Effector CD4-positive, alpha-beta T cell (primary cell): Measurements from ENCODE around the gene SPINK8. TPM values are rescaled to one million over a fixed set of nuclear protein-coding genes. Genes with fewer than 3 reads are reported as not detected.
"Not testable (repeated sequence)": the region's sequence is repeated elsewhere in the genome, so short reads cannot be mapped to it uniquely, and the experiment has no call there.

Experiments used
- DNase-seq: peaks from one replicate; pipeline ENCODE4 v3.0.0-alpha.2; 2020
- total RNA-seq: gene quantifications from one replicate; lab custom pipeline; 2026; lab: John Stamatoyannopoulos, UW

The SPINK8 gene
- total RNA-seq: not detected

DNA sequence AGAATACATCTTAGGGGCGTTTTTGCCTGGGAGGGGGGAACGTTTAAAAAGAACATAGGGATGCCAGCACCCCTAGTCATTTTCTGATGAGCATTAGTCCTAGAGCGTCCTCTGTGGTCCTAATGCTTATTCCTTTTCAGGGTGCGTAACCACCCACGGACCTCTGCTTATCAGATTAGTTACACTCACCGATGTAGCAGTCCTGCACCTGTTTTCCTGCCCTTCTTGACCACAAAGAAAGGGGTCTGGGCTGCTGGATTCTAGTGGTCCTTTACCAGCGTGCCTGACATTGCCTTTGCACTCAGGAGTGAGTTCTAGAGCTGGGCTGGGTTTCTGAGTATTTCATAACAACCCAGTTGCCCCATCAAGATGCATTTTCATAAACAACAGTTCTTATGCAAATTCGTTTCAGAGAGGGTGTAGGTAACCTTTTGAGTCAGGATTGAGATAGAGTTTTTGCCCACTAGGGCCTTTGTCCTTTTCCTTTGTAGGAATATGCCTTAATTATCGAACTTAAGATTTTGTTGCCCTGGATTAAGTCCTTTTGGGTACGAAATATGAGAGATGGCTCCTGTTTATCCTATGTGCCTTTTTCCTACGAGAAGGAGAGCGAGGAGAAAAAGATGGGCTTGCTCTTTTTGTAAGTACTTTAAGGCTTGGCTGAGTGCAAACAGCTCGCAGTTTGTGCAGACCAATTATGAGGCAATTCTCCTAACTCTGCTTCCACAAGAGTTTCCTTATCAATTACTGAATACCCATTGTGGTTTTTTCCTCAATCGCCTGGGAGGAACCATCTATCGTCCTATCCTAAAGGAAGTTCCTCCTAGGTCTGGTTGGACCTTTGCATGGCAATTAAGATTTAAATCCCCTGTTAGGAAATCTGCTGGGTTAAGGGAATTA, at the start of gene SPINK8:
Gene SPINK8, minus strand, starts transcription at position 316 of the 900 bp plus-strand sequence. CDS start 5,320 bp downstream, outside the sequence.
- DNase-seq: not testable (repeated sequence)

DNA sequence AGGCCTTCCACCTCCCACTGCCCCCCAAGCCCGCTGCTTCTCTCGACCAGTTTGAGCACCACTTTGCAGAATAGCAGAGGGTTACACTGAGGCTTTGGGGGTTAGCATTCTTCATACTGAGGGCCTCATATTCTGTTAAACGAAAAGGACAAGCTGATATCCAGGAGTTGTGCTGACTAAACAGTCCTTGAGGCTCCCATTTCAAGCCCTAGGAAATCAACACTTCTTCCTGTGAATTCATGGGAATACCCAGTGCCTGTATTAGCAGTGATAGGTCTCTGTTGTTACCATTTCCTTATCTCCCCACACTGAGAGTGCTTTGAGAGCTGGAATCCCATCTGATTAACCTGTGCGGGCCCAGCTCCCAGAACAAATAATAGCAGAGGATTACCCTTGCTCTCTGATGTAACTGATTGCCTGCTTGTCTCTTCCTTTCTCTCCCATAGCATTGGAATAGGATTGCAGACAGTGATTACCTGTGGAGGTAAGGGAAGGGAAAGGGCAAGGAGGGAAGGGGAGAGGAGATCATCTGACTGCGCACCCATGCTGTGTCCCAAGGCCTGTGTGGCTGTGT, 39.5 kb upstream of the SPINK8 start:
- no peak for DNase-seq

DNA sequence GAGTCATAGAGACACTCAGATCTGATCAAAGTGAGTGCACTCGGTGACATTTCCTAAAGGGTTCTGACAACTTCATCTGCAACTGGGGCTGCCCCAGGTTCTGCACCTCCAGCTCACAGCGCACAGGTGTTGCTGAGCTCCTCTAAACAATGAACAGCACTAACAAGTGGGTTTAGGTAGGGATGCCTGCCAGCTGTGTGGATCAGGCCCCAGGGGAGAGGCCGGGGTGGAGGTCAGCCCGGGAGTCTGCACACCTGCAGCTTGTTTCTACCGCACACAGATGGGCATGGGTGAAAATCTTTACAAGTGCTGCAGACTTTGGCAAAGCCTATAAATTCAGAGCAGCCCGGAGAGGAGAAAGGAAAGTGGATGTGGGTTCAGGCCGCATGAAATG, 38.9 kb upstream of the SPINK8 start:
- no peak for DNase-seq

DNA sequence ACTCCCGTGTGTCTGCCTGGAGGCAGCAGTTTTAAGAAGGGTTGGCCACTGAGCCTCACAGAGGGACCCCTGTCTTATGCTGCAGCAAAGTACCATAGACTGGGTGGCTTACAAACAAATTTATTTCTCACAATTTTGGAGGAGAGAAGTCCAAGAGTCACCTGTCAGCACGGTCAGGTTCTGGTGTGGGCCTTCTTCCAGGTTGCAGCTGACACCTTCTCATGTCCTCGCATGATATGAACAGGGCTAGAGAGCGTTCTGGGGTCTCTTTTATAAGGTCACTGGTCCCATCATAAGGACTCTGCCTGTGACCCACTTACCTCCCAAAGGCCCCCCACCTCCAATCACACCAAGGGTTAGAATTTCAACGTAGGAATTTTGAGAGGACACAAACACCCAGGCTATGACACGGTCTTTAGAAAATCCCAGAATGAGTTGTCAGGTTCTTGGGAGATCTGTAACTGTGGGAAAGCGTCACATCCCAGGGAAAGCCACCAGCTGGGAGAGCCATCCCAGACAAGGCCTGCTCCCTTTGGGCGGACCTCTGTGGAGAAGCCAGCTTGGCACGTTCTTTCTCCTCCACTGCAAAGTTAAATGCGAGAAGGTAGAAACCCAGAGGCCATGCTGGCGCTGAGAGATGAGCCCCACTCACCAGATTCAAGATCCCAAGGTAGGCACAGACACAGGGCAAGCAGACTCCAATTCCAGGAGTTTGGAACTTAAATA, 38.4 kb upstream of the SPINK8 start, which contains the start of gene FBXW12:
Gene FBXW12, plus strand, starts transcription at position 569 of the 726 bp plus-strand sequence. CDS start 549 bp downstream, outside the sequence.
- DNase-seq: no peak

DNA sequence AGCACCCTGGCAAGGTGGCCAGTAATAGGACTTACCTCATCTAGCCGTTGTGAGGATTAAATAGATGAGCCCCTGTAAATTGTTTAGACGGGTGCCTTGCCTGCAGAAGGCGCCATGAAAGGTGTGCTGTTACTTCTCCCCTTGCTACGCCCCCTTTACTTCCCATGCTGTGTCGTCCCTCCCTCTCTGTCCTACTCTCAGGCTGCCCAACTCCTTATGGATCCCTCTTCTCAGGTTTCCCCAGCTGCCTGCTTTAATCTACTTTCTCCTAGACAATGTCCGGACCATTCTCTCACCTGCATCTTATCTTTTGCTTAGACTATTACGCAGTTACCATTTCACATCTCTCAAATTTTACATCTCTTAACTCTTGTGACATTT, 36.9 kb upstream of the SPINK8 start:
- no peak for DNase-seq

DNA sequence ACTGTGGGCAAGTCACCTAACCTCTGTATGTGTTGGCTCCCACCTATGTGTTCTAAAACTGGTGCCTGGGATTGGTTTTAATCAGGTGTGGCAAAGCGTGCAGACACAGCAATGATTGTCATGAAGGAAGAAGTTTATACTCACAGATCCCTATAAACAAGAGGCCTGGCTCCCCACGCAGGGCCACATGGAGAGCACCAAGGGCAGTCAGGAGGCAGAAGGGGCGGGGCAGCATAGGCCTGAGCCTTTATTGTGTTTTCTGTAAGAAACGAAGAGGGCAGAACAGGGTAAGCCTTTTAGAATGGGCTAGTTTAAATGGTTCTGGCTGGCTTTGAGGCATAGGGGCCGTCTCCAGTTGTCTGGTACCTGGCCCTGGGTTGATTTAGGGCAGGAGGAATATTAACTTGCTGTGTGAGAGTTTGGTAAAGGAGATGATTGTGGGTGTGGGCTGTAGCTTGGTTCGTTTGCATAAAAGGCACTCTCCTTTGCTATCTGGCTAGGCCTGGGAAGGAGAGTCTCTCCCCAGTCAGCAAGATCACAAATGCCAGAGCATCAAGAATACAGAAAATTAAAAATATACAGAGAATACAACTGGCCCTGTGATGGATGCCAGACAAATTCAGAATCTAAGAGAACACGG, 36.4 kb upstream of the SPINK8 start:
- DNase-seq: no peak

DNA sequence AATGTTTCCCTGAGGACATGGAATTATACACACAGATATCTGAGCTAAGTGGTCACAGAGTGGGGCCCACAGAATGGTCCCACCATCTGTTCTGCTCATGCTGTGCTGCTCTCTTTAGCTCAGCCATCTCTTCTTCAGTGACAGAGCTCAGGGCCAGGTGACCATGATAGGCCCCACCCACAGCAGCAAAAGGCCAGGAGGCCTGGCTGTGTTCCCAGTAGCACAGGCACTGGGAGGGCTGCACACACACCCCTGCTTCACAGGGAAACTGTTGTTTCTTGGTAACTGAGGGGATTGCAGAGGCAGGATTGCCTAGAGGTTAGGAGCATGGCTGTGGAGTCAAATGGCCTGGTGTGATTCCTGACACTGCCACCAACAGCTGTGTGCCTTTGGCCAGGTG, 33.7 kb upstream of the SPINK8 start:
- DNase-seq: no peak

DNA sequence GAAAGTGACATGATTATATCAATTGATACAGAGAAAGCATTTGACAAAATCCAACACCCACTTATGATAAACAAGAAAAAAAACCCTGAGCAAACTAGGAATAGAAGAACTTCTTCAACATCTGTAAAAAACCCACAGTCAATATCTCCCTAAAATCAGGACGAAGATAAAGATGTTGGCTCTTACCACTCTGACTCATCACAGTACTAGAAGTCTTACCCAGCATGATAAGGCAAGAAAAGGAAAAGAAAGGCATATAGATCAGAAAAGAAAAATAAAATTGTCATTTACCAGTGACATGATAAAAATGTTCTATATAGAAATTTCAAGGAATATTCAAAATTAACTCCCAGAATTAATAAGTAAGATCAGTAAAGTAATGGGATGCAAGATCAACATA, 31.4 kb upstream of the SPINK8 start:
- DNase-seq: no peak

DNA sequence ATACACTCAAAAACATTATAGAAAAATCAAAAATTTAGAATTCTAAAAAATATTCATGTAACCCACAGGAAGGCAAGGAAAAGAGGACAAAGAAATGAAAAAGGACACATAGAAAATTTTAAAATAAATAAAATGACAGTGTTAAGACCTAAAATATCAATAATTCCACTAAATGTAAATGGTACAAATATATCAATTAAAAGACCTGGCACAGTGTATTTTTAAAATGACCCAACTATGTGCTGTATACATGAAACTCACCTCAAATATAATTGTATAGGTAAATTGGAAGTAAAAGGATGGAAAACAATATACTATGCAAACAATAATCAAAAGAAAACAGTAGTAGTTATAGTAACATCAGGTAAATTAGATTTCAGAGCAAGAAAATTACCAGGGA, 28.5 kb upstream of the SPINK8 start:
- no peak for DNase-seq

DNA sequence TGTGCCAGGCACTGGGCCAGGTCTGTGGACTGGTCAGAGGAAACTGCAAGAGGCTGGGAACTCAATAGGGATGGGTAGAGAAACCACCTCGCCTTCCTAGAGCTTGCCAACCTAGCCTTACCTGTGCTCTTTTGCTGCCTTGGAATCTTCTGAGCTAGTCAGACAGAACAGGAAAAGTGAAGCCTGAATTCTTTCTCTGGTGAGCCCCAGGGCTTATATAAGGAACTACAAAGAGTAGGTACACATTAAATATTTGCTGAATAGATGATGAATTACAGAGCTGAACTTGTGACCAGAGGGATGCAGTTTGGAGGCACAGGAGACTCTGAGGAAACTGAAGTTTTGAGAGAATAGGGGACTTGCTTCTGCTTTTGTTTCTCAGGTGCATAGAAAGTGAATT, 23.0 kb upstream of the SPINK8 start:
- no peak for DNase-seq

DNA sequence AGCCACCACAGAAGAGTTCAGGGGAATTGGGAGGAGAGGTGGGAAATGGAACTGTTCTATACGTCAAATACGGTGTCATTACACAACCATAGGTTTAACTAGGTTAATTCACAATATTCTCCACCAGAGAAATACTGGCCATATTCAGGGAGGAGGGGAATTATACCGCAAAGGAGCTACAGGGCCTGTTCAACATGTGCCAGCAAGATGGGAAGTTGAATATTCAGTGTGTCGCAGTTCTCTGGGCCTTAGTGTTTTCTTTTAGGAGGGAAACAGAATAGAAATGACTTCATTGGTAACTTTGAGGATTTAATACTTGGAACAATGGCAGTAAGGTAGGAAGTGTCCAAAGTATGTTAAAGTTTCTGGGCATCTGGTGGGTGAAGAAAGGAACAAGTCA, 20.5 kb upstream of the SPINK8 start:
- no peak for DNase-seq

DNA sequence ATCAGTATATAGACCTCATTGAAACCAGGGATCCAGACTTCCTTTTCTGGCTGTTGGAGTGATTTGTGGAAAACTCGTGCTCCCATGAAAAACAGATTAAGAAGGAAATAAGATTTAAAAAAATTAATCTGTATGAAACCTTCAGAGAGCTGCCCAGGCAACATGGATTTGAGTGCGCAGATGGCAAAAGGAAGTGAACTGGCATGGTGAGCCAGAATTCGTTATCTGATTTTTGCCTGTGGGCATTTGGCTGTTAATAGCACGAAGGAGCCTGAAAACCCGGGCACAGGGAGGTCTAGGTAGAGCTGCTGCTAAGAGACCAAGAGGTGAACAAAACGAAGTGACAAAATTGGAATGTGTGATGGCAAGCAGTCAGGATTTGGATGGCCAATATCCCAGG, 19.1 kb upstream of the SPINK8 start:
- no peak for DNase-seq

DNA sequence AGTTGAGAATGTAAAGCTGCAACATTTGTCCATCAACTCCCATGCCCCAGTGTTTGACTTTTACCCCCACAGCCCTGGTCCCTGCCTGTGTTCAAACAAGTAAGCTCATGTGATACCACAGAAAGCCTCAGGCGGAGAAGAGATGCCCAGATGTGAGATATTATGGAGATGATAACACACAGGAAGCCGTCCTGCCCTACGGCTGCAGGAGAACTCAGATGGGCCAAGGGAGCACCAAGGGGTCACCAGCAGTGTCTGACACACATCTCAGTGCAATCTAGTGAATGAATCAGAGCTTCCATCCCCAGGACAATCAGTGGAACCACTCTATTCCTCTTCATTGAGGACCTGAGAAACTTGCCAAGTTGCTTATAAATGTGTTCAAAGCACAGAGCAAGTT, 14.0 kb upstream of the SPINK8 start:
- DNase-seq: no peak

DNA sequence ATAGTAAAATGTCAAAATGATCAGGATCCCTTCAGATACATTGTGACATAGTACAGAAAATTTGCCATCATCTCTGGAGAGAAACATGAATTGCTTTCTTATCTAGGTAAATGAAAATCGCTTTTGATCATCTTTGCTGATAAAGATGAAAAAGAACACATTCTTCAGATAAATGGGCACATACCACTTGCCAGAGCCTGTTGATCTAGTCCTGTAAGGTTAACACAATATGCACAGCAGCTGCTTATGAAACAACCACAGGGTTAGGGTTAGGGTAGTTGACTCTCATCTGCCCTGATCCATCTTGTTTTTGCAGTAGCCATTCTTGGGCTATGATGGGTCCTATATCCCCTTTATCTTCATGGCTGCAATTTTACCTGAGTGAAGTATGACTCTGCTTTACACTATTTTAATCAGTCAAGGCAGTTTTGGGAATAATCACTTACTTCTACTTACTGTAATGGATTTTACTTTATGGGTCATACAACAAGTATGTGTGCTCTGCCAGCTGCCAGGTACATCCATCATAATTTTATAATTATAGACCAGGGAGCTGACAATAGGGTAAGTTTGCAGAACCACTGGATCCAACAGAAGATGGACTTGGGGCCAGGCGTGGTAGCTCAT, 12.6 kb upstream of the SPINK8 start:
- no peak for DNase-seq

DNA sequence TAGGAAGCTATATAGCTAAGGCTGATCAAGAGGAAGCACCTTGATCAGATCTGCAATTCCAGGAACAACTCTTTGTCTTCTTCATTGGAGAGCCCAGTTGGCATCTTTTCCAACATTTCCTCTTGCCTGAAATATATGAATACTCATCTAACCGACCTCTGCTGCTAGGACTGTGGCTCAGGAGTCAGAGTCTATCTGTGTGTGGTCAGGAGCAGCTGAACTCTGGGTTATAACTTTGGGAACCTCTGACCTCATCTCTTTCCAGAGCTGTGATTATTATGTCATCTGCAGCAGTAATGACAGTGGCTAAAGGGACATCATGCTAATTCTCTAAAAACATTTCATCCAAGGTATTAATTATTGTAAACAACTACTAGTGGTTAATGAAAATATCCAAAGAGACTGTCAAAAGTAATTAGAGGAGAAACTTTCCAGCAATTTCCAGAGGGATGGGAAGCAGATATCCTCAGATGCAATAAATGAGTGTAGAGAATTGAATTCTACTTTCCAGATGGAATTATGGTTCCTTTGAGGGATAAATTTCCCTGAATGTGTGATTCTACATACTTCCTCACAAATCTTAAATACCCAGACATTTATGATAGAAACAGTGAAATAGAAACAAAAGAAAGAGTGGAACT, 11.5 kb upstream of the SPINK8 start:
- DNase-seq: no peak

DNA sequence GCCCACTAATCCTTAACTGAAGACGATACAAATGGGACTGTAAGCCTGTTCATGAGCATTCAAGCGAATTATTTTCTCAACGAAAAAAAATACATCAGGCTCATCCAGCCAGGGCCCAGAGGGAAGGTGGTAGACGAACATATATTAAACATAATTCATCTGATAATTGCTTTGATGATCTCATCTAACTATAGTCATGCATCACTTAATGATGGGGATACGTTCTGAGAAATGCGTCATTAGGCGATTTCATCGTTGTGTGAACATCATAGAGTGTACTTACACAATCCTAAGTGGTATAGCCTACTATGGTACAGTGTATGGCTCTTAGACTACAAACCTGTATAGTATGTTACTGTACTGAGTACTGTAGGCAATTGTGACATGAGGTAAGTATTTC, 10.0 kb upstream of the SPINK8 start:
- DNase-seq: no peak

DNA sequence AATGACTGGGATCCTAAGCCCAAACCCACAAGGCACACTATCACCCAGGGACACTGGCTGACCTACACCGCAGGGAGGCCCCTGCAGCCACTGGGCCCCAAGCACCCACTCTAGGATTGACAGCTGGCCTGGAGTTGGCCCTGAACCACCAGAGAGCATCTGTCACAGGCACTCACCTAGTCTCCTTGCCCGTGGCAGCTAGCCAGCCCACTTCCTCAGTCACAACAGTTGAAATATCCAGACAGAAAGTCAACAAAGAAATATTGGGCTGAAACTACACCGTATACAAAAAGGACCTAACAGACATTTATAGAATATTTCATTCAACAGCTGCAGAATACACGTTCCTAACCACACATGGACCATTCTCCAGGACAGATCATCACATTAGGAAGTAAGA, 5.2 kb upstream of the SPINK8 start:
- DNase-seq: no peak

DNA sequence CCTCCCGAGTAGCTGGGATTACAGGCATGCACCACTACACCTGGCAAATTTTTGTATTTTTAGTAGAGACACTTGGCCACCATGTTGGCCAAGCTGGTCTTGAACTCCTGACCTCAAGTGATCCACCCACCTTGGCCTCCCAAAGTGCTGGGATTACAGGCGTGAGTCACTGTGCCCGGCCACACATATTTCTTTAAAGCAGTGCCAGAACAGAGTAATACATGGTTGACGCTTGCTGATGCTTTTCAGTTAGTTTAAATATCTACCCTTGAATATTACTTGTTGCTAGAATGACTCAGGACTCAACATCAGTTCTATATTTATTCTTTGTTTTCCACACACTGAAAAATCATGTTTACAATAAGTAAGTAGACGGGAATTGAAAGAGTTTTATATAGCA, 4.1 kb upstream of the SPINK8 start:
- DNase-seq: not testable (repeated sequence)

DNA sequence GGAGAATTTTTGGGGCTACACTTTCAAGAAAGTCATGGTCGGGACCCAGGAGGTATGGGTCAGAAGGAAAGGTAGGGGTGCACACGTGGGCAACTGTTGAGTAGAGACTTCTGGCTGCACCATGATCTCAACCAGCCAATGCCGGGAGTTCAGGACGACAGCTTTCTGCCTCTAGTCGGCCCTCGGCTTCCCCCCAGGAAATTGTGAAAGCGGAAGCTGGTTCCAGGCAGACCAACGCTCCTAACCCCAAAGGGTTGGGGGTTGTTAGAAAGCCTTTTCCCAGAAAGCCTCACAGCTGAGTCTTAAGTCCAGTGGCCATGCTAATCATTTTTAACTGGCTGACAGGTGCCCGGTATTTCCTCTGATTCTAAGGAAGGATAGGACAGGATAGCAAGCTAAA, 1.8 kb upstream of the SPINK8 start:
- not testable (repeated sequence) for DNase-seq

DNA sequence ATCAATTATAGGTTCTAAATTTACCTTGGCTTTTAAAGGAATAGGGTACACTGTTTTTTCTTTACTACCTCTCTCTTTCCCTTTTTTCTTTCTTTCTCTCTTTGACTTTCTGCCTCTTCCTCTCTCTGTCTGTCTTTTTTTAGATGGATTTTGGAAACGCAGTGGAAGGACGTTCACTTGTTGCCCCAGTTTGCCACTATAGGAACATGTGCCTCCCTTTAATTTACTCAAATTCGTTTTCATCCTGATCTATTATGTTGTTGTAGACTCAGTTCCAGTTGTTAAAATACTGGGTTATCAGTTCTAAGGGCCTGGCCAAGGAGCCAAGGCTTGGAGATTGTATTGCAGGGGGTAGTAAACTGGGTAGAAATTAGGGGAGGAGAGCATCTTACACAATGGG, 1.1 kb upstream of the SPINK8 start:
- DNase-seq: no peak

DNA sequence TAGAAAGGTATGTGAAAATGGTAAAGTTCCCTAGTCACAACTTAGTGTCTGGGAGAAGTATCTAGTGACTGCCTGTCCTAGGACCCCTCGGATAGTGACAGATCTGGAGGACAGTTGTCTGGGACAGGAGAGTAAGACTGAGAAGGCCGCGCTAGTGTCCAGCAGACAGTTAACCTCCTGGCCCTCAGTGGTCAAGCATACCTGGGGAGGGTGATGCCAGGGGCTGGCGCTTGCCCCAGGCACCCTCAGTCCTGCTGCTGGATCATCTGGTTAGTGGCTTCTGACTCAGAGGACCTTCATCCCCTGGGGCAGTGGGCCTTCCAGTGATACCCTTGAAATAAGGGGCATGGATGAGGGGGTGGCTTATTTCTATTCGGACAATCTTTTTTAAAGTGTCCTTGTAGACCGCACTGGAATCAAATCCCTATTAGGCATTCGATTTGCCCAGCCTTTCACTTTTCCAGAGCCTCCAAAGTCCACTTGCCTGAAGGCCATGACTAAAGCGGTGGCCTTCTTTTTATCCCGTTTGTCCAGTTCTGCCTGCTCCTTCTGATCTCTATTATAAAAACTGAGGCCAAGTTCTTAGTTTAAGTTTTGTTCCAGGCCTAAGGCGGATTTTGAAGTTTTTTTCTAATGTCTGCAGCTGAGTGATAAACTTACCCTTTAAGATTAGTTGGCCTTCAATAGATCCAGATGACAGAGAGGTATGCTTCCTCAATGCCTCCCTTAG, 1.6 kb downstream of the SPINK8 start:
- not testable (repeated sequence) for DNase-seq
